NCI-H446 treated with DMSO at 0.1 percent for 48 hours (cell line): ENCODE results near the gene CASP5.
"Not testable (repeated sequence)": the region's sequence is repeated elsewhere in the genome, so short reads cannot be mapped to it uniquely, and the experiment has no call there.

ENCODE experiments used
- DNase-seq: peaks from one replicate; lab custom pipeline; 2025; lab: John Stamatoyannopoulos, UW

The CASP5 gene

GRCh38 chr11:105033781-105034180 is 10.8 kb upstream of the CASP5 start:
- no peak for DNase-seq

- no peak for DNase-seq
Measured at GRCh38 chr11:105033343-105033742, 10.4 kb upstream of the CASP5 start.

GRCh38 chr11:105032495-105032894 is 9.5 kb upstream of the CASP5 start:
- no peak for DNase-seq

GRCh38 chr11:105027678-105028077 is 4.7 kb upstream of the CASP5 start:
- DNase-seq, result no peak

GRCh38 chr11:105024394-105024793 is 1.4 kb upstream of the CASP5 start:
- no peak for DNase-seq

GRCh38 chr11:105022527-105022926 is 441 bp downstream of the CASP5 start:
- no peak for DNase-seq

- no peak for DNase-seq
Measured at GRCh38 chr11:105007463-105007862, 15.5 kb downstream of the CASP5 start.

- DNase-seq, result no peak
Measured at GRCh38 chr11:105005451-105005845, 17.5 kb downstream of the CASP5 start.

GRCh38 chr11:105004021-105004420 is 18.9 kb downstream of the CASP5 start:
- no peak for DNase-seq

GRCh38 chr11:105003151-105003550 is 19.8 kb downstream of the CASP5 start:
- no peak for DNase-seq

- no peak for DNase-seq
Measured at GRCh38 chr11:105000797-105001196, 22.2 kb downstream of the CASP5 start.

GRCh38 chr11:105000167-105000566 is 22.8 kb downstream of the CASP5 start:
- DNase-seq, result no peak

GRCh38 chr11:104999721-105000120 is 23.2 kb downstream of the CASP5 start:
- DNase-seq, result no peak

- no peak for DNase-seq
Measured at GRCh38 chr11:104997288-104997687, 25.7 kb downstream of the CASP5 start.

GRCh38 chr11:104995001-104995408 is 28.0 kb downstream of the CASP5 start:
- no peak for DNase-seq

- no peak for DNase-seq
Measured at GRCh38 chr11:104992781-104993180, 30.2 kb downstream of the CASP5 start.

- DNase-seq, result no peak
Measured at GRCh38 chr11:104991994-104992393, 31.0 kb downstream of the CASP5 start.

GRCh38 chr11:104984808-104985207 is 38.2 kb downstream of the CASP5 start:
- no peak for DNase-seq

GRCh38 chr11:104979839-104980238 is 43.1 kb downstream of the CASP5 start:
- DNase-seq, result no peak

- no peak for DNase-seq
Measured at GRCh38 chr11:104973616-104974015, 49.4 kb downstream of the CASP5 start.

GRCh38 chr11:104972924-104973323 is 50.0 kb downstream of the CASP5 start:
- DNase-seq, result not testable (repeated sequence)

GRCh38 chr11:104970756-104971155 is 52.2 kb downstream of the CASP5 start:
- no peak for DNase-seq

- no peak for DNase-seq
Measured at GRCh38 chr11:104968856-104969776, 53.9 kb downstream of the CASP5 start.

- no peak for DNase-seq
Measured at GRCh38 chr11:104968355-104968855, 54.6 kb downstream of the CASP5 start, which contains the start of gene CASP4. Gene CASP4 (minus strand): TSS chr11:104968574. CDS start chr11:104968525, 49 bp downstream.
